Progenitor cell of endocrine pancreas (in vitro differentiated cells): ENCODE data around the gene TRIM41. TPM values are rescaled to one million over a fixed set of nuclear protein-coding genes. Genes with fewer than 3 reads are reported as not detected.
"Not testable (repeated sequence)": the region's sequence is repeated elsewhere in the genome, so short reads cannot be mapped to it uniquely, and the experiment has no call there.

Source experiments
- DNase-seq: peaks from one replicate; pipeline ENCODE4 v3.0.0; 2021; ENCODE audit warnings: low spot score; ENCODE audit not compliant: unreplicated experiment
- H3K27ac Mint-ChIP-seq: 2 replicates; pipeline ENCODE4 v1.8.0; 2021; ENCODE audit warnings: mild to moderate bottlenecking, moderate library complexity, mixed read lengths
- H3K27me3 Mint-ChIP-seq: 2 replicates; pipeline ENCODE4 v1.8.0; 2021; ENCODE audit warnings: mixed read lengths
- H3K36me3 Mint-ChIP-seq: 2 replicates; pipeline ENCODE4 v1.8.0; 2022; ENCODE audit warnings: mixed read lengths; ENCODE audit not compliant: insufficient read depth
- H3K4me1 Mint-ChIP-seq: 2 replicates; pipeline ENCODE4 v1.8.0; 2021; ENCODE audit warnings: low read depth, mixed read lengths
- H3K4me3 Mint-ChIP-seq: 2 replicates; pipeline ENCODE4 v1.8.0; 2021; ENCODE audit warnings: low read depth, mild to moderate bottlenecking, moderate library complexity, mixed read lengths
- H3K9me3 Mint-ChIP-seq: 2 replicates; pipeline ENCODE4 v1.8.0; 2021; ENCODE audit warnings: low read depth, mixed read lengths
- CTCF ChIP-seq: fragments of 200-600 bp; sonication (generic); IDR thresholded peaks from one replicate; pipeline ENCODE4 v1.5.0; 2021; ENCODE audit warnings: antibody characterized with exemption, mild to moderate bottlenecking; ENCODE audit not compliant: unreplicated experiment
- total RNA-seq: library from RNA; stranded (reverse); gene quantifications from 2 replicates; pipeline ENCODE4 v1.2.1, GENCODE V29; 2021

TRIM41 gene
- total RNA-seq, 1 donor from 2014 or later, result 37.6 TPM

GRCh38 chr5:181211208-181211607 lies 11.9 kb upstream of the TRIM41 start:
- Mint-ChIP-seq H3K27ac (no peak overlapping the region), H3K4me3 (no peak overlapping the region), H3K9me3 (no peaks in the 10 kb centered on the region), H3K36me3 (no peaks in the 10 kb centered on the region), H3K4me1 (peaks cover 6% of the 10 kb centered on the region), H3K27me3 (peaks cover 53% of the 10 kb centered on the region)
- no peak for DNase-seq
- TF ChIP-seq CTCF, result no peak

GRCh38 chr5:181212080-181212479 lies 11.0 kb upstream of the TRIM41 start:
- Mint-ChIP-seq H3K36me3 (no peaks in the 10 kb centered on the region), H3K27ac (no peak overlapping the region)

GRCh38 chr5:181212934-181213333 lies 10.1 kb upstream of the TRIM41 start:
- no peaks in the 10 kb centered on the region for H3K36me3 Mint-ChIP-seq
- H3K27ac Mint-ChIP-seq, result no peak overlapping the region
- peaks cover 6% of the 10 kb centered on the region for H3K4me1 Mint-ChIP-seq
- H3K27me3 Mint-ChIP-seq, result peaks cover 54% of the 10 kb centered on the region
- H3K4me3 Mint-ChIP-seq, result no peak overlapping the region
- no peak for DNase-seq
- H3K9me3 Mint-ChIP-seq, result no peaks in the 10 kb centered on the region
- no peak for TF ChIP-seq CTCF

More at GRCh38 chr5:181212080-181212479, 11.0 kb upstream of the TRIM41 start:
- Mint-ChIP-seq H3K4me1 (peaks cover 4% of the 10 kb centered on the region), H3K9me3 (no peaks in the 10 kb centered on the region), H3K27me3 (peaks cover 52% of the 10 kb centered on the region), H3K4me3 (no peak overlapping the region)
- no peak for DNase-seq
- no peak for TF ChIP-seq CTCF

- peaks cover 56% of the 10 kb centered on the region for H3K27me3 Mint-ChIP-seq
- DNase-seq, H3K27ac Mint-ChIP-seq, H3K4me3 Mint-ChIP-seq, H3K4me1 Mint-ChIP-seq, H3K9me3 Mint-ChIP-seq, H3K36me3 Mint-ChIP-seq: not testable (repeated sequence)
Observed at GRCh38 chr5:181214249-181214648, 8.8 kb upstream of the TRIM41 start.

GRCh38 chr5:181215997-181216989 lies 6.8 kb upstream of the TRIM41 start:
- H3K27ac Mint-ChIP-seq, result peak overlapping the region; percentile 49
- DNase-seq, result no peak
- H3K9me3 Mint-ChIP-seq, result no peaks in the 10 kb centered on the region
- peaks cover 1% of the 10 kb centered on the region for H3K36me3 Mint-ChIP-seq
- peaks cover 59% of the 10 kb centered on the region for H3K27me3 Mint-ChIP-seq
- peaks cover 6% of the 10 kb centered on the region for H3K4me1 Mint-ChIP-seq
- TF ChIP-seq CTCF, result no peak
- H3K4me3 Mint-ChIP-seq, result peak overlapping the region; percentile 33
